K562 (cell line): ENCODE results near the gene PPP1R14B. TPM values are rescaled to one million over a fixed set of nuclear protein-coding genes. Genes with fewer than 3 reads are reported as not detected.
A peak's percentile ranks its signal among the peaks of the same experiment; 100 is the strongest.

Source experiments
- HDAC3 ChIP-seq: fragments of 450-650 bp; IDR thresholded peaks from 2 replicates; pipeline ENCODE4 v1.6.1; 2018; ENCODE audit warnings: borderline replicate concordance, mild to moderate bottlenecking, moderate library complexity; ENCODE audit not compliant: partially characterized antibody
- HIVEP1 ChIP-seq: fragments of 250-450 bp; sonication (Bioruptor Pico); IDR thresholded peaks from 2 replicates; pipeline ENCODE4 v1.4.0; 2020; ENCODE audit warnings: mild to moderate bottlenecking
- HNRNPLL ChIP-seq: fragments of 200-400 bp; formaldehyde crosslinking; IDR thresholded peaks from 2 replicates; pipeline ENCODE4 v1.6.1; 2017; ENCODE audit warnings: low read length, low read depth, mild to moderate bottlenecking; ENCODE audit not compliant: poor library complexity, severe bottlenecking
- MGA ChIP-seq: fragments of 450-650 bp; IDR thresholded peaks from 2 replicates; pipeline ENCODE4 v1.6.1; 2016; ENCODE audit warnings: mild to moderate bottlenecking, moderate library complexity
- POLR2G ChIP-seq: fragments of 200-400 bp; formaldehyde crosslinking; IDR thresholded peaks from 2 replicates; pipeline ENCODE4 v1.6.1; 2017; ENCODE audit warnings: low read depth, mild to moderate bottlenecking, antibody characterized with exemption, low read length, moderate library complexity
- RBM22 ChIP-seq: fragments of 200-400 bp; formaldehyde crosslinking; IDR thresholded peaks from 2 replicates; pipeline ENCODE4 v1.6.1; 2018; ENCODE audit warnings: low read length, low read depth; ENCODE audit not compliant: poor library complexity, severe bottlenecking
- RFX1 ChIP-seq: fragments of 450-650 bp; IDR thresholded peaks from 2 replicates; pipeline ENCODE4 v1.6.1; 2016; ENCODE audit warnings: mild to moderate bottlenecking, moderate library complexity
- SMARCA5 ChIP-seq: fragments of 450-650 bp; IDR thresholded peaks from 2 replicates; pipeline ENCODE4 v1.6.1; 2016
- SMARCE1 ChIP-seq: fragments of 450-650 bp; IDR thresholded peaks from 2 replicates; pipeline ENCODE4 v1.7.1; 2016; ENCODE audit warnings: mild to moderate bottlenecking
- STAT5A ChIP-seq: IDR thresholded peaks from 2 replicates; pipeline ENCODE4 v1.6.1; 2012; ENCODE audit warnings: low read length, inconsistent platforms, borderline replicate concordance
- TAF9B ChIP-seq: fragments of 450-650 bp; IDR thresholded peaks from 2 replicates; pipeline ENCODE4 v1.6.1; 2018; ENCODE audit warnings: mild to moderate bottlenecking; ENCODE audit not compliant: partially characterized antibody
- ZNF583 ChIP-seq: fragments of 250-450 bp; sonication (Bioruptor Pico); IDR thresholded peaks from 2 replicates; pipeline ENCODE4 v1.4.0; 2020
- polyA plus RNA-seq, 8 experiments: library from polyadenylated mRNA; depleted of rRNA in 4 of 8; stranded (reverse) in 5 of 8; unstranded in 3 of 8; fragments of >200 nt; fragmentation: Nextera tagmentation in 2 of 8; fragmentation: Illumina TruSeq in 1 of 8; extraction: Ambion mirVana in 2 of 8; extraction: Trizol in 1 of 8; gene quantifications; 2 replicates each; pipeline versions ENCODE4 v1.2.1 to v1.2.3, GENCODE V29; 2011 to 2014; ENCODE audit warnings: inconsistent platforms in 1 of 8, missing spikeins in 1 of 8
- total RNA-seq, 7 experiments: library from RNA; depleted of rRNA in 6 of 7; stranded (reverse); fragments of >200 nt in 6 of 7; fragmentation: Illumina TruSeq in 2 of 7; extraction: Trizol in 2 of 7; gene quantifications; 2 replicates each; pipeline versions ENCODE4 v1.2.1 to v1.2.3, GENCODE V29; 2011 to 2021; ENCODE audit warnings: low replicate concordance in 1 of 7
- TF ChIP-seq, protein P1 (sequence below): fragments of 450-650 bp; formaldehyde crosslinking; IDR thresholded peaks from 2 replicates; pipeline ENCODE4 v1.4.0; 2020; ENCODE audit warnings: mild to moderate bottlenecking
- TF ChIP-seq, protein P2 (sequence below): fragments of 250-450 bp; sonication (Bioruptor Pico); IDR thresholded peaks from 2 replicates; pipeline ENCODE4 v1.5.0; 2022; ENCODE audit warnings: mild to moderate bottlenecking

The PPP1R14B gene
- total and polyA plus RNA-seq, 9 of the 15 experiments (the other 6 are each of a cell fraction or from before 2014, with no cell fraction given), result 7.7 to 566 (median 212) TPM

DNA sequence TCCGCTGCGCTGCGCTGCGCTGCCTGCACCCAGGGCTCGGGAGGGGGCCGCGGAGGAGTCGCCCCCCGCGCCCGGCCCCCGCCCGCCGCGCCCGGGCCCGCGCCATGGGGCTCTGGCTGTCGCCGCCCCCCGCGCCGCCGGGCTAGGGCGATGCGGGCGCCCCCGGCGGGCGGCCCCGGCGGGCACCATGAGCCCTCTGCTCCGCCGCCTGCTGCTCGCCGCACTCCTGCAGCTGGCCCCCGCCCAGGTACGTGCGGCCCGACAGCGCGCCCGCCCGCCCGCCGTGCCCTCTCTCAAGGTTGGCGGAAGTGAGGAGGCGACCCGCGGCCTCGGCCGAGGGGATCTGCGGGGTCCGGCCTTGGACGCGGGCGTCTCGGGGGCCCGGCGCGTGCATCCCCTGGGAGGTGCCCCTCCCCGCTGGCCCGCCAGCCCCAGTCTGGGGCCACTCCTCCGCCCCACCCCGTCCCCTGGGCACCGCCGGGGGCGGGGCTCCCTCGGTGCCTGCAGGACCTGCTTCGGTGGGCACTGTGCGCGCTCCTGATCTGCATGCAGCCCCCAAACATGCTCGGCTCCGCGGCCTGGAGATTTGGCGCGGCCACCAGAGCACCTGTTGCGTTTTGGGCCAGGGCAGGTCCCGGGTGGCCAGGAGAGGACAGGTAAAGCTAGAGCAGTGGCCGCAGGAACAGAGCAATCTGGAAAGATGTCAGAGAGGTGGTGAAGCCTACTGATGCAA lies 11.9 kb downstream of the PPP1R14B start (continued):
- no peak for TF ChIP-seq HDAC3
- TF ChIP-seq TAF9B, result no peak
- no peak for TF ChIP-seq MGA
- no peak for TF ChIP-seq HIVEP1
- TF ChIP-seq, protein P1, sequence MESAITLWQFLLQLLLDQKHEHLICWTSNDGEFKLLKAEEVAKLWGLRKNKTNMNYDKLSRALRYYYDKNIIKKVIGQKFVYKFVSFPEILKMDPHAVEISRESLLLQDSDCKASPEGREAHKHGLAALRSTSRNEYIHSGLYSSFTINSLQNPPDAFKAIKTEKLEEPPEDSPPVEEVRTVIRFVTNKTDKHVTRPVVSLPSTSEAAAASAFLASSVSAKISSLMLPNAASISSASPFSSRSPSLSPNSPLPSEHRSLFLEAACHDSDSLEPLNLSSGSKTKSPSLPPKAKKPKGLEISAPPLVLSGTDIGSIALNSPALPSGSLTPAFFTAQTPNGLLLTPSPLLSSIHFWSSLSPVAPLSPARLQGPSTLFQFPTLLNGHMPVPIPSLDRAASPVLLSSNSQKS (CRISPR knock-in tag), result no peak
- TF ChIP-seq SMARCA5, result no peak
- TF ChIP-seq STAT5A, result no peak
- no peak for TF ChIP-seq SMARCE1
- no peak for TF ChIP-seq HNRNPLL
- 0 out of 2 replicates have a peak, but pooled peaks have one; percentile 58 for TF ChIP-seq ZNF583 (CRISPR knock-in tag)
- TF ChIP-seq RFX1, result no peak
- TF ChIP-seq POLR2G, result peak; percentile 67
- TF ChIP-seq, protein P2, sequence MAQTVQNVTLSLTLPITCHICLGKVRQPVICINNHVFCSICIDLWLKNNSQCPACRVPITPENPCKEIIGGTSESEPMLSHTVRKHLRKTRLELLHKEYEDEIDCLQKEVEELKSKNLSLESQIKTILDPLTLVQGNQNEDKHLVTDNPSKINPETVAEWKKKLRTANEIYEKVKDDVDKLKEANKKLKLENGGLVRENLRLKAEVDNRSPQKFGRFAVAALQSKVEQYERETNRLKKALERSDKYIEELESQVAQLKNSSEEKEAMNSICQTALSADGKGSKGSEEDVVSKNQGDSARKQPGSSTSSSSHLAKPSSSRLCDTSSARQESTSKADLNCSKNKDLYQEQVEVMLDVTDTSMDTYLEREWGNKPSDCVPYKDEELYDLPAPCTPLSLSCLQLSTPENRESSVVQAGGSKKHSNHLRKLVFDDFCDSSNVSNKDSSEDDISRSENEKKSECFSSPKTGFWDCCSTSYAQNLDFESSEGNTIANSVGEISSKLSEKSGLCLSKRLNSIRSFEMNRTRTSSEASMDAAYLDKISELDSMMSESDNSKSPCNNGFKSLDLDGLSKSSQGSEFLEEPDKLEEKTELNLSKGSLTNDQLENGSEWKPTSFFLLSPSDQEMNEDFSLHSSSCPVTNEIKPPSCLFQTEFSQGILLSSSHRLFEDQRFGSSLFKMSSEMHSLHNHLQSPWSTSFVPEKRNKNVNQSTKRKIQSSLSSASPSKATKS (CRISPR knock-in tag), result no peak
- no peak for TF ChIP-seq RBM22
